T47D (cell line): ENCODE data around the gene SLC12A9.
A peak's percentile ranks its signal among the peaks of the same experiment; 100 is the strongest.

Experiments used
- DNase-seq, 2 experiments: peaks; one replicate each; pipeline versions ENCODE4 v3.0.0 to v3.0.0-alpha.2; 2011 to 2012; ENCODE audit warnings: low read depth in 1 of 2, low spot score in 1 of 2
- JUND ChIP-seq: IDR thresholded peaks from 2 replicates; pipeline ENCODE4 v1.6.1; 2012; ENCODE audit warnings: low read depth
- in situ Hi-C: cut with HindIII; loops from 2 replicates; pipeline ENCODE4 v1.10.0; 2016; ENCODE audit warnings: low sequenced_read_pairs, low pct_unique_long_range_greater_than_20kb

SLC12A9 gene

DNA sequence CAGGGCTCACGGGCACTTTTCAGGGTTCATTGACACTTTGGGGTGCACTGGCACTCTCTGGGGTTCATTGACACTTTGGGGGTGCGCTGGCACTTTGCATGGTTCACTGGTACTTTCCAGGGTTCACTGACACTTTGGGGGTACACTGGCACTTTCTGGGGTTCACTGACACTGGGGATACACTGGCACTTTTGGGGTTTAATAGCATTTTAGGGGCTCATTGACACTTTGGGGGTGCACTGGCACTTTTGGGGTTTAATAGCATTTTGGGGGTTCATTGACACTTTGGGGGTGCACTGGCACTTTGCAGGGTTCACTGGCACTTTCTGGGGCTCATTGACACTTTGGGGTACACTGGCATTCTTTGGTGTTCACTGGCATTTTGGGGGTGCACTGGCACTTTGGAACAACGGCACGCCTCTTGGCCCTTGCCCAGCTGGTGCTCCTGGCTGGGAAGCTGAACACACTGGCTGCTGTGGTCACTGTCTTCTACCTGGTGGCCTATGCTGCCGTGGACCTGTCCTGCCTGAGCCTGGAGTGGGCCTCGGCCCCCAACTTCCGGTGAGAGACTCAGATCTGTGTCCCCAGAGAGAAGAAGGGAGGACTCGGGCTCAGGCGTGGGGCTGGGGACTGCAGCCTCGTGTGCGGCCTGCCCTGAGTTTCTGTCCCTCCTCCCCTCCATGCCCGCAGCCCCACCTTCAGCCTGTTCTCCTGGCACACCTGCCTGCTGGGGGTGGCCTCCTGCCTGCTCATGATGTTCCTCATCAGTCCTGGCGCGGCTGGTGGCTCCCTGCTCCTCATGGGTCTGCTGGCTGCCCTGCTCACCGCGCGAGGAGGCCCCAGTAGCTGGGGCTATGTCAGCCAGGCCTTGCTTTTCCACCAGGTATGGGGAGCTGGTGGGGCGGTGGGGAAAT lies 8.4 kb downstream of the SLC12A9 start:
- no peak for DNase-seq
- in situ Hi-C loops: no loop called here
- no peak for TF ChIP-seq JUND

GRCh38 chr7:100861616-100861985 lies 9.1 kb downstream of the SLC12A9 start:
- TF ChIP-seq JUND: no peak
- DNase-seq: no peak
- in situ Hi-C loops: no loop called here

DNA sequence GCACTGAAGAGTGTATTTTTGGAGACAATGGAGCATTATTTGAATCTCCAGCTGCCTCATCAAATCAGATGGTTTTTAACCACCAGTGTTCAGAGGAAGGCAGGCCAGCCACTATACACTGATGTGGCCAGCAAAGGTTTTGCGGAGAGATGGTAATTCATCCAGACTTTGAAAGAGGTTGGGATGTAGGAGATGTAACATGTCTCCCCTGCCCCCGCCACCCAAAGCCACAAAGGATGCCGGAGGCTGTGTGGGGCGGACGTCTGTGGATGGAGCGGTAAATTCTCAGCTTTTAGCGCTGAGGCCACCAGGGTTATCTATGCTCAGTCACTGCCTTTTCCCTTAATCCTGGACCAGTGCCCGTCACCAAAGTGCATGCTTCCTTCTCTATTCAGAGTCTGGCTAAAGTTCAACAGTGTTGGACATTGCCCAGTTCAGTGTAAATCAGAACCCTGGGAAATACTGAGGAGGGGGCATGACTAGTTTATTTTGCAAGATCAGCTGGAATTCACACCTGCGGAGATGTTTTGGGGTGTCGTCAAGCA lies 11.0 kb downstream of the SLC12A9 start:
- DNase-seq: no peak
- in situ Hi-C loops: no loop called here

DNA sequence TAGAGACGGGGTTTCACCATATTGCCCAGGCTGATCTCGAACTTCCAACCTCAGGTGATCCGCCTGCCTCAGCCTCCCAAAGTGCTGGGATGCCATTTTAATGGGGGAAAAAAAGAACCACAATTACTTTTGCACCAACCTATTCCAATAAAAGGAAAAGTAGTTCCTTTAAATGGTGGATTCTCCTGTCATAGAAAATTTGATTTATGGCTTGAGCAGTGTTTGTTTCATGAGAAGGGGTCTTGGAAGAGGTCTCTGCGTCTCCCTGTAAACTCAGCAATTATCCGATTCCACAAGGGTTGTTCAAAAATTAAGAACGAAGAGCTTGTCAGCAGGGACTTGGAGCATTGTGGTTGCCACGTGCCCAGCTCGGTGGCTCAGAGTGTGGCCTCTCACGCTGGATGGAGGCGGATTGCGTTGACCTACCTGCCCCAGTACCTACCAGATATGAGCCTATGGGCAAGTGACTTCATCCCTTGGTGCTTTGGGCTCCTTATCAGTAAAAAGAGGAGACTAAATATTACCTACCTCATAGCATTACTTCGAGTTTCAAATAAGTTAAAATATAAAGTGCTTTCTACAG lies 11.8 kb downstream of the SLC12A9 start:
- in situ Hi-C loops: no loop called here
- no peak for TF ChIP-seq JUND
- no peak for DNase-seq

More for the DNA sequence above, 11.0 kb downstream of the SLC12A9 start:
- TF ChIP-seq JUND: no peak

GRCh38 chr7:100865372-100865911 lies 12.9 kb downstream of the SLC12A9 start:
- TF ChIP-seq JUND: no peak
- in situ Hi-C loops: no loop called here
- DNase-seq: no peak

DNA sequence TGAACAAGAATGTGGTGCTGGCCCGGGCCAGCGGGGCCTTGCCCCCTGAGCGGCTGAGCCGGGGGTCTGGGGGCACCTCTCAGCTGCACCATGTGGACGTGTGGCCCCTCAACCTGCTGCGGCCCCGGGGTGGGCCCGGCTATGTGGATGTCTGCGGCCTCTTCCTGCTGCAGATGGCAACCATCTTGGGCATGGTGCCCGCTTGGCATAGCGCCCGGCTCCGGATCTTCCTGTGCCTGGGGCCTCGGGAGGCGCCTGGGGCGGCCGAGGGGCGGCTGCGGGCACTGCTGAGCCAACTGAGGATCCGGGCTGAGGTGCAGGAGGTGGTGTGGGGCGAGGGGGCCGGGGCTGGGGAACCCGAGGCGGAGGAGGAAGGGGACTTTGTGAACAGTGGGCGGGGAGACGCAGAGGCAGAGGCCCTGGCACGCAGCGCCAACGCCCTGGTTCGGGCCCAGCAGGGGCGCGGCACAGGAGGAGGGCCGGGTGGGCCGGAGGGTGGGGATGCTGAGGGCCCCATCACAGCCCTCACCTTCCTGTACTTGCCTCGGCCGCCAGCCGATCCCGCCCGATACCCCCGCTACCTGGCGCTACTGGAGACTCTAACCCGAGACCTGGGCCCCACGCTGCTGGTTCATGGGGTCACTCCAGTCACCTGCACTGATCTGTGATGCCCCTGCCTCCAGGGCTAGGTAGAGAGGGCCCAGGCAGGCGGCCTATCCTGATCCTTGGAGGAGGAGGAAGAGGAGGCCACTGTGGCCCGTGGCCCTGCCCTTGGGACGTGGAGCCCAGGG lies 13.6 kb downstream of the SLC12A9 start:
- no peak for TF ChIP-seq JUND
- in situ Hi-C loops: no loop called here
- DNase-seq: no peak

DNA sequence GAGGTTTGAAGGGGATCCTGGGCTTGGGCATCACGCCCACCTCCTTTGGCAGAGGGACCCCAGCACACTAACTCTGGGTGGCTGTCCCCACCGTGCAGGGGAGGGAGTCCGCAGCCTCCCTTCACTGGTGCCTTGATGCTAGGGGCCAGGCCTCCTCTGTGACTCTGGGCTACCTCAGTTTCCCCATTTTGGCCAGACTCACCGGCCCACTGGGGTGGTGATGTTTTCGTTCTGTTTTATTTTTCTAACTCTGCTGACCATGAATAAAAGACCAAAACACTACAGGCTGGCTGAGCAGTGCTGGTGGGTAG lies 14.2 kb downstream of the SLC12A9 start:
- DNase-seq: no peak
- in situ Hi-C loops: no loop called here
- no peak for TF ChIP-seq JUND

DNA sequence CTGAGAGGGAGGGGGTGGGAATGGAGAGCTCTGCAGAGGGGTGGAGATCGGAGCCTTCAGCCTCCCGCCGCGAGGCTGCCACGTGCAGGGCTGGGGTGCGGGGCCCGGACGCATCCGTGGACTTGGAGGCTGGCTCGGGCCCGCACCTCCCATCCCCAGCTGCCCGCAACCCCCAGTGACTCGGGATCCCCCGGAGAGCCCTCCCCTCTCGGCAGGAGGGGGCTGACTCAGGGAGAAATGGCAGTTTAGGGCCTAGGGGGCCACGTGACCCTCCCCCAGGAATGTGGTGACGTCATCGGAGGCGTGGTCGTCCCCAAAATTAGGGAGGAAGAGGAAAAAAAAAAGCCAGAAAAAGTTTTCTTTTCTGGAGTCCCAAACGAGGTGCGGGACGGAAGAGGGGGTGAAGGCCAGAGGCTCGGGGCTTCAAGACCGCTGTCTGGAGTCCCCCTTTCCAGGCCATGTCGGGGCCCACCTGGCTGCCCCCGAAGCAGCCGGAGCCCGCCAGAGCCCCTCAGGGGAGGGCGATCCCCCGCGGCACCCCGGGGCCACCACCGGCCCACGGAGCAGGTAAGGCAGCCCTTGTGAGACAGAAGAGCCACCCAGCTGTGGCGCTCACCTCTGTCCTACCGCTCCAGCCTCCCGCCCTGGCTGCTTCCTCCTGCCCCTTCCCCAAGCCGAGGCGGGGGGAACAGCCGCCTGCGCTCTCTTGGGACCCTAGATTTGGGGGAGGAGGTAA lies 14.7 kb downstream of the SLC12A9 start, which contains the start of gene TRIP6:
Gene TRIP6, plus strand, starts transcription at position 348 of the 736 bp plus-strand sequence. Its CDS starts 111 bp downstream, at position 459.
- TF ChIP-seq JUND: no peak
- in situ Hi-C loops: no loop called here
- peak; percentile 55 to 70 for DNase-seq

DNA sequence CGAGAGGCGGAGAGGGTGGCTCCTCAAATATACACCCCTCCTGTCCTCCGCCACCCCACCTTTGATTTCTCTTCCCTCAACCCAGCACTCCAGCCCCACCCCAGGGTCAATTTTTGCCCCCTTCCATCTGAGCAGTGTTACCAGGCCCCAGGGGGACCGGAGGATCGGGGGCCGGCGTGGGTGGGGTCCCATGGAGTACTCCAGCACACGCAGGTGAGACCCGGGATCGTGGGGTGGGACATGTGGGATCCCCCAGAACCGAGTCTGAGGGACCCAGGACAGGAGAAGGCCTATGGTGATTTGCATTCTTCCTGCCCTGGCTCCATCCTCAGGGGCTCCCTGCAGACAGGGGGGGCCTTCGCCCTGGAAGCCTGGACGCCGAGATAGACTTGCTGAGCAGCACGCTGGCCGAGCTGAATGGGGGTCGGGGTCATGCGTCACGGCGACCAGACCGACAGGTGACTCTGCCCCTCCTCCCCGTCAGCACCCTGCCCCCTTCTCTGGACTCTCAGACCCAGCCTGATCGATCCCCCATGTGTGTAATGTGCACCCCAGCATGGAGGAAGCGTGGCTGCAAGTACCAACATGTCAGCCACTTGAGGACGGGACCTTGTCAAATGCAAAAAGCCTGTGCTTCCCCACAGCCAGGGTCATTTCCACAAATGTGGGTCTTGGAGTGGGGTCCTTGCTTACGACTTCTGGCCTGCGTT lies 15.4 kb downstream of the SLC12A9 start:
- in situ Hi-C loops: no loop called here
- no peak for DNase-seq
- no peak for TF ChIP-seq JUND

GRCh38 chr7:100873599-100874299 lies 21.2 kb downstream of the SLC12A9 start:
- no peak for TF ChIP-seq JUND
- DNase-seq: no peak
- in situ Hi-C loops: no loop called here

- no peak for DNase-seq
- in situ Hi-C loops: no loop called here
- no peak for TF ChIP-seq JUND
Observed at GRCh38 chr7:100874300-100874576, 21.7 kb downstream of the SLC12A9 start.
